HEK293 (cell line): ENCODE data around the gene TDP2.

ENCODE experiments used
- CTCF ChIA-PET: fragments of 350-600 bp; formaldehyde crosslinking; extraction: SDS; loops from one replicate; lab custom pipeline; 2021; ENCODE audit warnings: antibody characterized with exemption; lab: Yijun Ruan, JAX
- POLR2A ChIA-PET: fragments of 300-600 bp; formaldehyde crosslinking; extraction: SDS; loops from one replicate; lab custom pipeline; 2020; ENCODE audit warnings: antibody characterized with exemption, inconsistent platforms; lab: Yijun Ruan, JAX
- H3K27ac ChIP-seq: fragments of 200-500 bp; sonication (Bioruptor generic); 2 replicates; pipeline ENCODE4 v1.5.1; 2014; ENCODE audit warnings: low read depth, low read length, control low read depth, inconsistent platforms; ENCODE audit errors: extremely low read depth
- H3K36me3 ChIP-seq, 2 experiments: fragments of 200-500 bp in 1 of 2; sonication (Bioruptor generic) in 1 of 2; 1 replicate in 1 of 2; 2 replicates in 1 of 2; pipeline ENCODE4 v1.5.1; 2014 to 2017; ENCODE audit warnings: inconsistent platforms in 2 of 2, low read length in 2 of 2; ENCODE audit not compliant: control insufficient read depth in 2 of 2, insufficient read depth in 1 of 2
- H3K4me1 ChIP-seq: fragments of 200-500 bp; sonication (Bioruptor generic); 2 replicates; pipeline ENCODE4 v1.5.1; 2014; ENCODE audit warnings: mild to moderate bottlenecking, low read length, inconsistent platforms; ENCODE audit not compliant: control insufficient read depth, insufficient read depth
- H3K4me3 ChIP-seq: 2 replicates; pipeline ENCODE4 v1.5.1; 2011; ENCODE audit warnings: low read depth, mild to moderate bottlenecking, control low read depth, low read length, moderate library complexity
- H3K9me3 ChIP-seq: fragments of 200-500 bp; sonication (Bioruptor generic); 2 replicates; pipeline ENCODE4 v1.5.1; 2014; ENCODE audit warnings: low read depth, low read length, inconsistent platforms; ENCODE audit not compliant: control insufficient read depth, insufficient read depth
- BCL11B ChIP-seq: fragments of 450-650 bp; formaldehyde crosslinking; IDR thresholded peaks from 2 replicates; pipeline ENCODE4 v1.5.1; 2016; ENCODE audit warnings: low read depth, missing biosample characterization, missing genetic modification characterization
- EGR2 ChIP-seq: fragments of 450-650 bp; formaldehyde crosslinking; IDR thresholded peaks from 2 replicates; pipeline ENCODE4 v1.5.1; 2016; ENCODE audit warnings: low read depth, missing biosample characterization, missing genetic modification characterization
- GLI2 ChIP-seq: fragments of 450-650 bp; formaldehyde crosslinking; IDR thresholded peaks from 2 replicates; pipeline ENCODE4; 2017; ENCODE audit warnings: missing biosample characterization, missing genetic modification characterization, low read depth, borderline replicate concordance
- KLF1 ChIP-seq: fragments of 450-650 bp; formaldehyde crosslinking; IDR thresholded peaks from 2 replicates; pipeline ENCODE4 v1.5.1; 2016; ENCODE audit warnings: missing biosample characterization, missing genetic modification characterization
- KLF9 ChIP-seq: fragments of 450-650 bp; formaldehyde crosslinking; IDR thresholded peaks from 2 replicates; pipeline ENCODE4 v1.5.1; 2016; ENCODE audit warnings: missing biosample characterization, missing genetic modification characterization, low read depth
- MZF1 ChIP-seq: fragments of 450-650 bp; formaldehyde crosslinking; IDR thresholded peaks from 2 replicates; pipeline ENCODE4 v1.5.1; 2017; ENCODE audit warnings: missing biosample characterization, missing genetic modification characterization, borderline replicate concordance
- TCF7L2 ChIP-seq: IDR thresholded peaks from 2 replicates; pipeline ENCODE4 v1.6.1; 2011; ENCODE audit warnings: low read depth, mild to moderate bottlenecking, inconsistent platforms, low read length, moderate library complexity, borderline replicate concordance
- WT1 ChIP-seq: fragments of 450-650 bp; formaldehyde crosslinking; IDR thresholded peaks from 2 replicates; pipeline ENCODE4 v1.5.1; 2016; ENCODE audit warnings: missing biosample characterization, missing genetic modification characterization
- ZFHX2 ChIP-seq: fragments of 450-650 bp; formaldehyde crosslinking; conservative IDR thresholded peaks from 2 replicates; pipeline ENCODE4 v1.5.1; 2016; ENCODE audit warnings: missing biosample characterization, missing genetic modification characterization
- ZNF155 ChIP-seq: fragments of 450-650 bp; formaldehyde crosslinking; IDR thresholded peaks from 2 replicates; pipeline ENCODE4 v1.5.1; 2016; ENCODE audit warnings: missing biosample characterization, missing genetic modification characterization
- ZNF239 ChIP-seq: fragments of 450-650 bp; formaldehyde crosslinking; IDR thresholded peaks from 2 replicates; pipeline ENCODE4 v1.5.1; 2016; ENCODE audit warnings: missing biosample characterization, missing genetic modification characterization
- ZNF37A ChIP-seq: fragments of 450-650 bp; IDR thresholded peaks from 2 replicates; pipeline ENCODE4 v1.5.1; 2018; ENCODE audit warnings: missing biosample characterization, missing genetic modification characterization
- ZNF391 ChIP-seq: fragments of 450-650 bp; formaldehyde crosslinking; IDR thresholded peaks from 2 replicates; pipeline ENCODE4 v1.5.1; 2016; ENCODE audit warnings: low read depth, missing biosample characterization, missing genetic modification characterization, borderline replicate concordance
- ZNF658 ChIP-seq: fragments of 450-650 bp; formaldehyde crosslinking; IDR thresholded peaks from 2 replicates; pipeline ENCODE4; 2016; ENCODE audit warnings: missing biosample characterization, missing genetic modification characterization
- TF ChIP-seq, protein P1 (sequence below): fragments of 450-650 bp; formaldehyde crosslinking; IDR thresholded peaks from 2 replicates; pipeline ENCODE4 v1.5.1; 2016; ENCODE audit warnings: missing biosample characterization, missing genetic modification characterization
- TF ChIP-seq, protein P2 (sequence below): fragments of 450-650 bp; formaldehyde crosslinking; IDR thresholded peaks from 2 replicates; pipeline ENCODE4 v1.5.1; 2016; ENCODE audit warnings: missing biosample characterization, missing genetic modification characterization
- TF ChIP-seq, protein P3 (sequence below): fragments of 450-650 bp; formaldehyde crosslinking; IDR thresholded peaks from 2 replicates; pipeline ENCODE4 v1.5.1; 2016; ENCODE audit warnings: missing biosample characterization, missing genetic modification characterization
- TF ChIP-seq, protein P4 (sequence below): fragments of 450-650 bp; formaldehyde crosslinking; IDR thresholded peaks from 2 replicates; pipeline ENCODE4 v1.5.1; 2016; ENCODE audit warnings: missing biosample characterization, missing genetic modification characterization
- TF ChIP-seq, protein P5 (sequence below): fragments of 450-650 bp; formaldehyde crosslinking; optimal IDR thresholded peaks from 2 replicates; pipeline ENCODE3; 2016; ENCODE audit warnings: missing biosample characterization, mild to moderate bottlenecking, missing genetic modification characterization

TDP2 gene

DNA sequence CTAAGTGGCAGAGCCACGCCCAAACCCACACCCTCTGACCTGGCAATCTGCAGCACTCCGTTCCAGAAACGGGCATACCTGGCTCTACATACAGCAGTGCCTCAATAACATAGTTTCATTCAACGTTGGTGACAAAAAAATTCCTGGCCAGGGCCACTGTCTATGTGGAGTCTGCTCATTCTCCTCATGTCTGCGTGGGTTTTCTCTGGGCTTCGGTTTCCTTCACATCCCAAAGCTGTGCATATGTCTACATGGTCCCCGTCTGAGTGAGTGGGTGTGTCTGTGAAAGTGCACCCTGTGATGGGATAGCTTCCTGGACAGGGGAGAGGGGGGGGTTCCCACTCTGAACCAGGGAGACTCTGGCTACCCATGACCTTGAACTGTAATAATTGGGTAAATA lies 22.8 kb downstream of the TDP2 start:
- H3K27ac ChIP-seq: no peak overlapping the region
- no peaks in the 10 kb centered on the region; a peak in 1 of 3 replicates for H3K36me3 ChIP-seq
- H3K9me3 ChIP-seq: no peaks in the 10 kb centered on the region
- no peak for TF ChIP-seq ZNF239
- TF ChIP-seq MZF1: no peak
- TF ChIP-seq ZNF37A (tag by site-specific recombination): no peak
- no peak for TF ChIP-seq GLI2
- TF ChIP-seq KLF1 (tag by site-specific recombination): peak; percentile 50
- TF ChIP-seq WT1: no peak
- no peak for TF ChIP-seq ZNF658 (tag by site-specific recombination)
- TF ChIP-seq ZNF391 (tag by site-specific recombination): no peak
- TF ChIP-seq, protein P1, sequence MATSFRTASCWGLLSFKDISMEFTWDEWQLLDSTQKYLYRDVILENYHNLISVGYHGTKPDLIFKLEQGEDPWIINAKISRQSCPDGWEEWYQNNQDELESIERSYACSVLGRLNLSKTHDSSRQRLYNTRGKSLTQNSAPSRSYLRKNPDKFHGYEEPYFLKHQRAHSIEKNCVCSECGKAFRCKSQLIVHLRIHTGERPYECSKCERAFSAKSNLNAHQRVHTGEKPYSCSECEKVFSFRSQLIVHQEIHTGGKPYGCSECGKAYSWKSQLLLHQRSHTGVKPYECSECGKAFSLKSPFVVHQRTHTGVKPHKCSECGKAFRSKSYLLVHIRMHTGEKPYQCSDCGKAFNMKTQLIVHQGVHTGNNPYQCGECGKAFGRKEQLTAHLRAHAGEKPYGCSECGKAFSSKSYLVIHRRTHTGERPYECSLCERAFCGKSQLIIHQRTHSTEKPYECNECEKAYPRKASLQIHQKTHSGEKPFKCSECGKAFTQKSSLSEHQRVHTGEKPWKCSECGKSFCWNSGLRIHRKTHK (tag by site-specific recombination): no peak
- TF ChIP-seq KLF9 (tag by site-specific recombination): 0 out of 2 replicates have a peak, but pooled peaks have one; percentile 29
- TF ChIP-seq ZFHX2: peak; percentile 50
- no peak for TF ChIP-seq ZNF155
- TF ChIP-seq, protein P2, sequence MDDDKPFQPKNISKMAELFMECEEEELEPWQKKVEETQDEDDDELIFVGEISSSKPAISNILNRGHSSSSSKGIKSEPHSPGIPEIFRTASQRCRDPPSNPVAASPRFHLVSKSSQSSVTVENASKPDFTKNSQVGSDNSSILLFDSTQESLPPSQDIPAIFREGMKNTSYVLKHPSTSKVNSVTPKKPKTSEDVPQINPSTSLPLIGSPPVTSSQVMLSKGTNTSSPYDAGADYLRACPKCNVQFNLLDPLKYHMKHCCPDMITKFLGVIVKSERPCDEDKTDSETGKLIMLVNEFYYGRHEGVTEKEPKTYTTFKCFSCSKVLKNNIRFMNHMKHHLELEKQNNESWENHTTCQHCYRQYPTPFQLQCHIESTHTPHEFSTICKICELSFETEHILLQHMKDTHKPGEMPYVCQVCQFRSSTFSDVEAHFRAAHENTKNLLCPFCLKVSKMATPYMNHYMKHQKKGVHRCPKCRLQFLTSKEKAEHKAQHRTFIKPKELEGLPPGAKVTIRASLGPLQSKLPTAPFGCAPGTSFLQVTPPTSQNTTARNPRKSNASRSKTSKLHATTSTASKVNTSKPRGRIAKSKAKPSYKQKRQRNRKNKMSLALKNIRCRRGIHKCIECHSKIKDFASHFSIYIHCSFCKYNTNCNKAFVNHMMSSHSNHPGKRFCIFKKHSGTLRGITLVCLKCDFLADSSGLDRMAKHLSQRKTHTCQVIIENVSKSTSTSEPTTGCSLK: no peak
- TF ChIP-seq TCF7L2: no peak
- no peak for TF ChIP-seq EGR2 (tag by site-specific recombination)
- TF ChIP-seq, protein P3, sequence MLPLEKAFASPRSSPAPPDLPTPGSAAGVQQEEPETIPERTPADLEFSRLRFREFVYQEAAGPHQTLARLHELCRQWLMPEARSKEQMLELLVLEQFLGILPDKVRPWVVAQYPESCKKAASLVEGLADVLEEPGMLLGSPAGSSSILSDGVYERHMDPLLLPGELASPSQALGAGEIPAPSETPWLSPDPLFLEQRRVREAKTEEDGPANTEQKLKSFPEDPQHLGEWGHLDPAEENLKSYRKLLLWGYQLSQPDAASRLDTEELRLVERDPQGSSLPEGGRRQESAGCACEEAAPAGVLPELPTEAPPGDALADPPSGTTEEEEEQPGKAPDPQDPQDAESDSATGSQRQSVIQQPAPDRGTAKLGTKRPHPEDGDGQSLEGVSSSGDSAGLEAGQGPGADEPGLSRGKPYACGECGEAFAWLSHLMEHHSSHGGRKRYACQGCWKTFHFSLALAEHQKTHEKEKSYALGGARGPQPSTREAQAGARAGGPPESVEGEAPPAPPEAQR: no peak
- TF ChIP-seq, protein P4, sequence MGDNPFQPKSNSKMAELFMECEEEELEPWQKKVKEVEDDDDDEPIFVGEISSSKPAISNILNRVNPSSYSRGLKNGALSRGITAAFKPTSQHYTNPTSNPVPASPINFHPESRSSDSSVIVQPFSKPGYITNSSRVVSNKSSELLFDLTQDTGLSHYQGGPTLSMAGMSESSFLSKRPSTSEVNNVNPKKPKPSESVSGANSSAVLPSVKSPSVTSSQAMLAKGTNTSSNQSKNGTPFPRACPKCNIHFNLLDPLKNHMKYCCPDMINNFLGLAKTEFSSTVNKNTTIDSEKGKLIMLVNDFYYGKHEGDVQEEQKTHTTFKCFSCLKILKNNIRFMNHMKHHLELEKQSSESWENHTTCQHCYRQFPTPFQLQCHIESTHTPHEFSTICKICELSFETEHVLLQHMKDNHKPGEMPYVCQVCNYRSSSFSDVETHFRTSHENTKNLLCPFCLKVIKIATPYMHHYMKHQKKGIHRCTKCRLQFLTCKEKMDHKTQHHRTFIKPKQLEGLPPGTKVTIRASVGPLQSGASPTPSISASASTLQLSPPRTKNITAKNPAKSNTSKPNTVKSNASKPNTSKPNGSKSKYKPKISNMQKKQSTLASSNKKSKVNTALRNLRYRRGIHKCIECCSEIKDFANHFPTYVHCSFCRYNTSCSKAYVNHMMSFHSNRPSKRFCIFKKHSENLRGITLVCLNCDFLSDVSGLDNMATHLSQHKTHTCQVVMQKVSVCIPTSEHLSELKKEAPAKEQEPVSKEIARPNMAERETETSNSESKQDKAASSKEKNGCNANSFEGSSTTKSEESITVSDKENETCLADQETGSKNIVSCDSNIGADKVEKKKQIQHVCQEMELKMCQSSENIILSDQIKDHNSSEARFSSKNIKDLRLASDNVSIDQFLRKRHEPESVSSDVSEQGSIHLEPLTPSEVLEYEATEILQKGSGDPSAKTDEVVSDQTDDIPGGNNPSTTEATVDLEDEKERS (tag by site-specific recombination): no peak
- TF ChIP-seq, protein P5, sequence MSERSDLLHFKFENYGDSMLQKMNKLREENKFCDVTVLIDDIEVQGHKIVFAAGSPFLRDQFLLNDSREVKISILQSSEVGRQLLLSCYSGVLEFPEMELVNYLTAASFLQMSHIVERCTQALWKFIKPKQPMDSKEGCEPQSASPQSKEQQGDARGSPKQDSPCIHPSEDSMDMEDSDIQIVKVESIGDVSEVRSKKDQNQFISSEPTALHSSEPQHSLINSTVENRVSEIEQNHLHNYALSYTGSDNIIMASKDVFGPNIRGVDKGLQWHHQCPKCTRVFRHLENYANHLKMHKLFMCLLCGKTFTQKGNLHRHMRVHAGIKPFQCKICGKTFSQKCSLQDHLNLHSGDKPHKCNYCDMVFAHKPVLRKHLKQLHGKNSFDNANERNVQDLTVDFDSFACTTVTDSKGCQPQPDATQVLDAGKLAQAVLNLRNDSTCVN (tag by site-specific recombination): no peak
- TF ChIP-seq BCL11B (tag by site-specific recombination): no peak
- no peak overlapping the region for H3K4me3 ChIP-seq
- no peaks in the 10 kb centered on the region for H3K4me1 ChIP-seq
- CTCF ChIA-PET: interaction anchor here (0.6 to 1.5 kb wide), 3 partner anchors 25 to 63 kb away, joined by 3 to 9 read pairs (median 3); no protein-coding TSS in a partner anchor
- POLR2A ChIA-PET: interaction anchor here (1.3 kb wide), 1 partner anchor 22 kb away, joined by 3 read pairs; no protein-coding TSS in a partner anchor
